Choroid plexus epithelial cell (primary cell): Measurements from ENCODE around the gene SCRN1.

Source experiments
- DNase-seq: peaks from one replicate; pipeline ENCODE4 v3.0.0-alpha.2; 2010; ENCODE audit warnings: low read depth
- H3K4me3 ChIP-seq: 2 replicates; pipeline ENCODE4 v1.5.1; 2011; ENCODE audit warnings: low read depth, mild to moderate bottlenecking, control low read depth, low read length, moderate library complexity
- CTCF ChIP-seq: conservative IDR thresholded peaks from 2 replicates; pipeline ENCODE4 v1.5.1; 2011; ENCODE audit warnings: low read depth, mild to moderate bottlenecking, control low read depth, inconsistent platforms, low read length, moderate library complexity

Gene SCRN1

GRCh38 chr7:29977886-29978651, 11.5 kb downstream of the SCRN1 start:
- no peak for DNase-seq
- no peak overlapping the region for H3K4me3 ChIP-seq
- TF ChIP-seq CTCF: no peak

DNA sequence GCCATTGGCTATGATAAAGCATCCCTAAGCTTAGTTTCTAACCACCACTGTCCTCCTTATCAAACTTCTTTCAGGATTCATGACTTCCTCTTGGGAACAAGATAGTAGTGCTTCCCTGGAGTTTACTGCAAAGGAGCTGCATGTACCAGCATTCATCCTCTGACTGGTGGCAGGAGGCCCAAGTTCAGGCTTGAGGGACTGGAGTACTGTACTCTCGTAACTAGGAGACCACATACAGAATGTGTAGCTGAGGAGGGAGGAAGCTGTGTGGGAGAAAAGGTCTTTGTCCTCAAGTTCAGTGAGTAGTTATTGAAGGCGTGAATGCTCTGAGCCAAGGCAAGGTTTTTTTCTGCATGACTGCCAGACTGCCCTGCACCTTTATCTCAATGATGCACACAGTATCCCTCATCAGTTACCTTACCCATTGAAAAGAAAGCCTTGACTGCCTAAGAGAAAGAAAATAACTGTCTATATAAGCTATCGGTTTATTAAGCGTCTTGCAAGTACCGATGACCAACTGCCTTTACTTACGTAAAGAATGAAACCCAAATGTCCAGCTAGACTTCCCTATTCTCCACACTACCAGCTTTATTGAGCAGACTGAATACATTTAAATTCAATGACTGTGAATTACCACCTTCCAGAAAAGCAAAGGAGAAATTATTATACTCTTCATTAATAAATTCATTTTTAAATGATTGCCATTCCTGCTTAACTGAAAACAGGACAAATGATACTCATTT, 12.8 kb downstream of the SCRN1 start:
- DNase-seq: peak; percentile 61
- H3K4me3 ChIP-seq: no peak overlapping the region
- no peak for TF ChIP-seq CTCF

- no peak for TF ChIP-seq CTCF
- no peak overlapping the region for H3K4me3 ChIP-seq
- DNase-seq: peak; percentile 43
Observed at GRCh38 chr7:29976266-29976665, 13.3 kb downstream of the SCRN1 start.

DNA sequence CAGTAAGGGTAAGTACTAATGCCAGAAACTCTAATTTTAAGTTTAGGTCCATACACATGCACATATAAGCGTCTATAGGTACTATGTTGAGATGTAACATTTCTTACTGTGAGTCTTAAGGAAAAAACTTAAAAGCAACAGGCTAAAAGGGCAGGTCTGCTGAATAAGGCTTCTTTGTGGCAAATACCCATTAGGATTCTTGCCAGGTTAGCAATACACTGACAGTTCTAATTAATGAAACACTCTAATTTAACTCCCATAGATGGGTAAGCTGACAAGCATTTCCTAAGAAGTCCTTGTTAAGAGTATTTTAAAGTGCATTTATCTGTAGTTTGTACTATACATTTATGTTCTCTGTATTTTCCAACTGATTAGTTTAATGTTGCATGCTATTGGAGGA, 14.0 kb downstream of the SCRN1 start:
- DNase-seq: no peak
- TF ChIP-seq CTCF: no peak
- no peak overlapping the region for H3K4me3 ChIP-seq

- no peak overlapping the region for H3K4me3 ChIP-seq
- TF ChIP-seq CTCF: no peak
- DNase-seq: no peak
Observed at GRCh38 chr7:29974286-29974685, 15.3 kb downstream of the SCRN1 start.

- H3K4me3 ChIP-seq: no peak overlapping the region
- no peak for DNase-seq
- no peak for TF ChIP-seq CTCF
Observed at GRCh38 chr7:29972315-29972669, 17.3 kb downstream of the SCRN1 start.
